Stomach (tissue), 4 donors: Measurements from ENCODE around the gene VAPB.

Experiments used
- CTCF ChIP-seq, 7 experiments: fragments of 450-650 bp in 4 of 7; fragments of 200-600 bp in 3 of 7; sonication (generic) in 3 of 7; IDR thresholded peaks; one replicate each; pipeline ENCODE4 v1.5.1; 2016 to 2019; ENCODE audit warnings: antibody characterized with exemption in 7 of 7, control low read depth in 2 of 7, mild to moderate bottlenecking in 1 of 7
- EP300 ChIP-seq: sonication (generic); formaldehyde crosslinking; IDR thresholded peaks from one replicate; pipeline ENCODE4 v1.6.1; 2017; ENCODE audit warnings: antibody characterized with exemption
- POLR2AphosphoS5 ChIP-seq, 3 donors: sonication (generic); formaldehyde crosslinking; IDR thresholded peaks; one replicate each; pipeline ENCODE4 v1.6.1; 2016; ENCODE audit warnings: antibody characterized with exemption in 3 of 3

GRCh38 chr20:58434326-58434725 lies 45.3 kb downstream of the VAPB start:
- no peak for TF ChIP-seq CTCF (IDR thresholded peaks at IDR 0.05)
- no peak for TF ChIP-seq POLR2AphosphoS5 (IDR thresholded peaks at IDR 0.05)
- TF ChIP-seq EP300: no peak
